GM12865 (cell line): ENCODE results near the gene SH3BP5L.
"Not testable (repeated sequence)": the region's sequence is repeated elsewhere in the genome, so short reads cannot be mapped to it uniquely, and the experiment has no call there.

Experiments
- DNase-seq: peaks from one replicate; pipeline ENCODE4 v3.0.0; 2010; ENCODE audit warnings: low read depth
- H3K4me3 ChIP-seq: 2 replicates; pipeline ENCODE4 v1.5.1; 2011; ENCODE audit warnings: mild to moderate bottlenecking, low read depth, low read length, control low read depth
- CTCF ChIP-seq: IDR thresholded peaks from 2 replicates; pipeline ENCODE4 v1.5.1; 2011; ENCODE audit warnings: low read length, control low read depth, low read depth, inconsistent platforms; ENCODE audit not compliant: insufficient read depth; ENCODE audit errors: missing control alignments

SH3BP5L gene

GRCh38 chr1:248800459-248800858, 25.3 kb downstream of the SH3BP5L start:
- DNase-seq: no peak
- TF ChIP-seq CTCF: no peak

GRCh38 chr1:248798791-248799190, 26.9 kb downstream of the SH3BP5L start:
- no peak for DNase-seq
- H3K4me3 ChIP-seq: no peak overlapping the region
- TF ChIP-seq CTCF: no peak

More at GRCh38 chr1:248800459-248800858, 25.3 kb downstream of the SH3BP5L start:
- no peak overlapping the region for H3K4me3 ChIP-seq

GRCh38 chr1:248794663-248795062, 31.1 kb downstream of the SH3BP5L start:
- not testable (repeated sequence) for H3K4me3 ChIP-seq, DNase-seq

GRCh38 chr1:248793592-248793991, 32.1 kb downstream of the SH3BP5L start:
- TF ChIP-seq CTCF: no peak
- no peak overlapping the region for H3K4me3 ChIP-seq
- DNase-seq: peak; percentile 77

- peak; percentile 25 for DNase-seq
- no peak overlapping the region for H3K4me3 ChIP-seq
- no peak for TF ChIP-seq CTCF
Measured at GRCh38 chr1:248792342-248792741, 33.4 kb downstream of the SH3BP5L start.

- TF ChIP-seq CTCF: no peak
- DNase-seq: no peak
- H3K4me3 ChIP-seq: no peak overlapping the region
Measured at GRCh38 chr1:248791010-248791409, 34.7 kb downstream of the SH3BP5L start.

- no peak for DNase-seq
- no peak for TF ChIP-seq CTCF
- H3K4me3 ChIP-seq: no peak overlapping the region
Measured at GRCh38 chr1:248790456-248790855, 35.3 kb downstream of the SH3BP5L start.

- H3K4me3 ChIP-seq, DNase-seq: not testable (repeated sequence)
Measured at GRCh38 chr1:248789337-248789736, 36.4 kb downstream of the SH3BP5L start.
